GM19397 (cell line): ENCODE measurements around the gene ADGRG1.

Experiments
- ATAC-seq: cut with Tn5 transposase; IDR thresholded peaks from one replicate; pipeline ENCODE4 v1.9.1; 2021; ENCODE audit warnings: mild to moderate bottlenecking, moderate library complexity; ENCODE audit not compliant: unreplicated experiment

Gene ADGRG1

DNA sequence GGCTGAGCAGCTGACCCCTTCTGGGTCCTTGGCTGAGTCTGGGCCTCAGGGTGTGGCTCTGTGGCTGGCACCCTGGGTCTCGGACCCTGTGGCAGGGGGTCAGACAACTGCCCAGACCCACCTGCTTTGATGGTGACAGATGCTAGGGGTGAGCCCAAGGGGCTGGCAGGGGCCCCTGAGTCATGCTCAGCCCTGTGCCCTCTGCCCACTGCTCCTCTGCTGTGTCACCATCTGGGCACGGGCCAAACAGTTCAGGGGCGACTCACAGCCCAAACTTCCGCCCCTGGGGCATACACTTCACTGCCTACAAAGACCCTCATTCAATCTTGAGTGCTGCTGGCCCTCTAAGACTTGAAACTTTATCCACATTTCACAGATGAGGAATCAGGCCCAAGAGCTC is 5.7 kb downstream of the ADGRG1 start:
- ATAC-seq = no peak

DNA sequence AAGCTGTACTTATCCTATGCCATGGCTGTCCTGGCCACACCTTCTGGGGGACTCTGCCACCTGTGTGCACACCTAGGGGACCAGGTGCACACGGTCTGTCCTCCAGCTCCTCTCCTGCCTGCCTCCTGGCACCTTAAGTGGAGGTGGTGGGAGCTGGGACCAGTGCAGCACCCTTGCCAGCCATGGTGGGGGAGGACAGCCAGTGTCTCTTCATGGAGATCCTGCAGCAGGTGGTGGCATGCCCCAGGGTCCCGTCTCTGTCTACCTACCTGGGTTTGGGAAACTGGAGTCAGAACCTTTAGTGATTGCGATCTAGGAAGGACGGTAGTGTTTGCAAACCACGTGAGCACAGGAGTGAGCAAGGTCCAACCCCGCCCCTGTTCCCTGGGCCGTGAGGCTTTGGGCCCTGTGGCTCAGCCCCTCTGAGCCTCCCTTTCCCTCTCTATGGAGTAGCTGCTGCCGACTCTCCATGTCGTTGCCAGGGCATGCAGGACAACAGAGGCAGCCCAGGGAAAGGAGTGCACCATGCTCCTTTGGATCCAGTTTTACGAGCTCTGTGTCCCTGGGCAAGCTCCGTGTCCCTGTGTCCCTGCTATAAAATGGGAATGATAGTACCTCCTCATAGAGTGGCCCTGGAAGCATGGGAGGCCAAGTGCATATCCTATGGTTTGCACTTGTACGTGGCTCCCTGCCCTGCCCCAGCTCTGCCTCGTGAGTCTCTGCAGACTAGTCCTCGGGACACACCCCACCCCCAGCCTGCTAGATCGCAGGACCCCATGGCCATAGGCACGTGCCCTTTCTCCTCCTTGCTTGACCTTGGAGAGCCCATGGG is 7.1 kb downstream of the ADGRG1 start:
- no peak for ATAC-seq

DNA sequence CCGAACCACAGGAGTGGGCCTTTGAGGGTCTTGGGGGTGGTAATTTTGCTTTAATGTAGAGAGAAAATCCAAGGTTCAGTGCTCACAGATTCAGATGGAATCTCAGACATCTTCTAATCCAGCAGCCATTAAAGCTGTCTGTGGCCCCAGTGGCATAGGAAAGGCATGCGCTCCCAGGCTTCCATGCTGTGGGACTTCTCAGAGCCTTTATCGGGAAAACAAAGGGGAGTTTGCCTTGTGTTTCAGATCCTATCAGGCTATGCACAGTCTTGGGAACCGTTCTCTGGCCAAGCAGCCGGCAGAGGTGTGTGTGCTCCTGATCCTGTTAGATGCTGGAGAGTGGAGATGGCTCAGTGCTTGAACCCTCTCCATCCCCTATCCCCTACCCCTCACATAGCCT is 7.8 kb downstream of the ADGRG1 start:
- ATAC-seq = no peak

DNA sequence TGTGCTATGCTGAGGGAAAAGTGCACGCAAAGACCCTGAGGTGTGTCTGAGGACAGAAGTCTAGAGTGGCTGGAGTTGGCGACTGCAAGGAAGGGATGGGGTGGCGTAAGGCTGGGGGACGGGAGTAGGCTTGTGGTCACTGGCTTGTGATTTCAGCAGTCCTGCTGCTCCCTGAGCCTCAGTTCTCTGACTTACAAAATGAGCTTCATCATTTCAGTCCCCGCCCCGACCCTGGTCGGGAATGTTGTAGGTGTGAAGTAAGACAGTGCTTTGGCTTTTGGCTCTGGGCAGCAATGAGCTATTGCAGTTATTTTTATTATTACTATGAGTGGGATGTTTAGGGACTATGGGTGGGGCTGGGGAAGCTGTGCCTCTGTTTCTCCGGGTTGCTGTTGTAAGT is 8.6 kb downstream of the ADGRG1 start:
- no peak for ATAC-seq

DNA sequence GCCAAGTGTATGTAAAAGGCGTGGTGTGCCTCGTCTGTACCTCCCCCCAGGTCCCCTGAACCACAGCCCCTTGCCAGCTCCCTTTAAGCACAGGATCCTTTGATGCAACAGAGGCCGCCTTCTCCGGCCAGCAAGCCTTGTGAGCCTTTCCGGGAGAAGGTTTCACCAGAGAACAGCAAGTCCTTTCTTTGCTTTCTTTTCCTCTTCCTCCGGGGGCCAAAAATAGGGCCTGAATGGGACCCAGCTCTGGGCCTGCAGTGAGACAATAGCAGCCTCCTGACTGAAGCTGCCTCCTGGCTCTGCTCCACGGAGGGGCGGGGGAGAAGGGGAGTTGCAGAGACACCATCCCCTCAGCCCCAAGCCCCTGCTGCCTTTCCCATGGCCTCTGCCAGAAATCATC is 9.0 kb downstream of the ADGRG1 start:
- ATAC-seq = no peak

DNA sequence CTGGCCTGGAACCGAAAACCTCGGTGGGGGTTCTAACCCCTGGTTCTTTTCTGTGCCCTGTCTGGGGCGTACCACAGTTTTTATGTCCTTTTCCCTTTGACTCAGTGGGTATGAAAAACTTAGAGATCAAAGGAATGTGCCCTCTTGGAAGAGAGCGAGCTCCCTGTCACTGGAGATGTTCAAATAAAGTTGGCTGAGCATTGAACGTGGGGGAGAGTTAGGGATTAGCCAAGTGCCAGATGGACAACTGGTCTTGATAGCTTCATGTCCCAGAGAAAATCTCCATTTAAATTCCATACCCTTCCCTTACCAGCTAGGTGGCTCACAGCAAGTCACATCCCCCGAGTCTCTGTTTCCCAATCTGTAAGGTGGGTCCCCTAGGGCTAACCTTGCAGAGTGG is 9.5 kb downstream of the ADGRG1 start:
- ATAC-seq = no peak

DNA sequence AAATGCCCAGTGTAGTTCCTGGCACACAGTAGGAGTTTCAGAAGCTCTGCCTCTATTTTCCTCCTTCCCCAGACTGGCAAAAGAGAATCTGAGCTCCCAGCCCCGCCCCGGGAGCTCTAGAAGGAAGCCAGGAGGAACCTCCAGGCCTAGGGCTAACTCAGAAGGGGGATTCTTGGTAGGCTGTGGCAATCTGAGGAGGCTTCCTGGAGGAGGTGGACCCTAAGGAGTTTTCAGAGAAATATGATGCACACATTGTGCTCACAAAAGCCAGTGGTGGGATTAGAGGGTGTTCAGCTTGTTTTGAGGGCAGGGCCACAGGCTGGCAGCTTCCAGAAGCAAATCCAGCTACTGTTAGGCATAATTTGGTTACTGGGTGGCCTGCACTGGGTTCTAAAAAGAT is 10.0 kb downstream of the ADGRG1 start:
- no peak for ATAC-seq

DNA sequence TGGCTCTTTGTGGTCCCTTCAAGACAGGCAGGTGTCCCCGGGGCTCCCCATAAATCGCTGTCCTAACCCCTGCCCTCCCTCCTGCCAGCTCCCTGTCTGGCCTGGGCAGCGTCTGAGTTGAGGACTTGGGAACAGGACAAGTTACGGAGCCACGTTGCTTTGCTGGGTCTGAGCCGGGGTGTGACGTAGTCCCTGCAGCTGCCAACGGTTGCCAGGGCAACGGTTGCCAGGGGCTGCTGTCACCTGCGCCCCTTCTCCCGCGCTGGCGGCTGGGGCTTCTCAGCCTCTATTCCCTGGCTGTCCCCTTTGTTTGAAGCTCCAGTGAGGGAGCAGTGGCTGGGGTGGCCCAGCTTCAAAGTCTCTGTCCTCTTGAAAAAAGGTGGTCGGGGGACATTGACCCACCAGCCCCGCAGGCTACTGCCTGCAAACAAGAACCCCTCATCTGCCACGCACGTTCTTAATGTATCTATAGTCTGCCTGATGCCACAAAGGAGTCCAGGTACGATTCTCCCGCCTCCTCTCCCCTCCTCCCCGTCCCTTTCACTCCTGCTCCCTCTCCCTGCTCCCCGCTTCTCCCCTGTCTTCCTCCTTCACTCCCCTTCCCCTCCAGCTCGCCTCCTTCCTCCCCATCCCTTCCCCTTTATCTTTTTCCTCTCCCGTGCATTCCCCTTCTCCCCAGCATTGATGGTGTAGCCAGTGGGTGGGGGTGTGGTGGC is 10.9 kb downstream of the ADGRG1 start:
- no peak for ATAC-seq

DNA sequence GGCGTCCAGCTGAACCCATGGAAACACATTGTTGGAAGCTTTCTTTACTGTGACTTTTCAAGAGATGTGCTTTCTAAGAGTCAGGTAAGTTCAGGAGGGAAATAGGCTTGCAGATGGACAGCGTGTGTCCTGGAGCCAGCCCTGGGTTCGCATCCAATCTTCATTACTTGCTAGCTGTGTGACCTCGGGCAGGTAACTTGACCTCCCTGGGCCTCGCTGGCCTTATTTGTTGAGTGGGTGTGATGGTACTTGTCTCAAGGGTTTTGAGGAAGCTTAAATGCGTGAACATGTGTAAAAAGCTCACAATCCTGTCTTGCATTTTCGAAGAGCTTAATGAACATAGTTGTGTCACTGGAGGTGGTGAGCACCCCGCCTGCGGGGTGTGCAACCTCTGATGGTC is 11.8 kb downstream of the ADGRG1 start:
- no peak for ATAC-seq

DNA sequence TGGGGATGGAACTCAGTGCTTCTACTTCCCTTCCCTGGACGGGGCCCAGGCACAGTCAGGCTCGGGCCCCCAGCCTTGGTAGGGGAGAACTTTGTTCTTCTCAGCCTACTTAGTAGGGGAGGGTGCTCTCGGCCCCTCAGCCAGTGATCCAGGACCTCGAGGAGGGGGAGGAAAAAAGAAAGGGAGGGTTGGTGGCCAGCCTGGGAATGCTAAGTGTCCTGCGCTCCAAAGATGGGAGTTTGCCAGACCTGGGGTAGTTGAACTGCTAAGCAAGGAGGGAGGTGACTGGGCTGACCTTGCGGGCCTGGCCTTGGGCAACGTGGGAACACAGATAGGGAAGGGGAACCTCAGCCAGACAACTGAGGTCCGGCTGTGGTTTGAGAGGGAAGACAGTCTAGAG is 12.2 kb downstream of the ADGRG1 start:
- no peak for ATAC-seq

DNA sequence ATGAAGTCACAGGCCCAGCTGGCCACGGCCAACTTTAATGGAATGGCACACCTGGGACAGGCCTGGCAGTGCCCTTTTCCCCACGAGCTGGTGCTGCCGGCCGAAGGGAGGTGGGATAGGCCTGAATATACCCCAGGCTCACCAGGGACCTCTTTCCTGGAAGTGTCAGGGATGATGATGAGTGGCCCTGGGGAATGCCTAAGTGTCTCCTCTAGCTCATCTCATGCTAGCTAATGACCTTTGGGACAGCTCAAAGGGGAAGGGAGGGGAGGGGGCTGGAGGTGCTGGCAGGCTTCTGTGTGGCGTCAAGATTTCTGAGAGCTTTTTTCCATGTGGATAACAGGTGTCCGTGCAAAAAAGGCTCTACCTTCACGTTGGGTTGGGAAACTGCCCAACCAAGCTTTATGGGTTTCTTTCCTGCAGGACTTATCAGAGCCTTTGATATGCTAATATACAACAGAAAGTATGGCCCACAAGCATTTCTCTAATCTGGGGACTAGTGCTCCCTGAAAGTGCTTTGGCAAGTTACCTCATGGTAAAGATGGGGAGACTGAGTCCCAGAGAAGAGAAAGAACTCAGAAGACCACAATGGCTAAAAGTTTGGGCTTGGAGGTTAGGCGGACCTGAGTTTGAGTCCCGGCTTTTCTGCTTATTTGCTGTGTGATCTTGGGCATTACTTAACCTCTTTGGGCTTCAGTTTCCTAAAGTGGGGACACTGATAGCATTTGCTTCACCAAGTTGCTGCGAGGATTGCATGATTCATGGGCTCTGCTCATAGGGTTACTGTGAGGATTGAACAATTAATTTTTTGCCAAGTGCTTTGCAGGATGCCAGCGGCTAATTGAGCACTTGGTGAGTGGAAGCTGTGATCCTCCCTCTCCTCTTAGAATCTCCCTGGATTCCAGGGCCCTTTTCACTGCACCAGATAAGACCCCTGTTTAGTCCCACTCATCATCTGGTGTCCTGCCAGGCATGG is 14.0 kb downstream of the ADGRG1 start:
- ATAC-seq = no peak

DNA sequence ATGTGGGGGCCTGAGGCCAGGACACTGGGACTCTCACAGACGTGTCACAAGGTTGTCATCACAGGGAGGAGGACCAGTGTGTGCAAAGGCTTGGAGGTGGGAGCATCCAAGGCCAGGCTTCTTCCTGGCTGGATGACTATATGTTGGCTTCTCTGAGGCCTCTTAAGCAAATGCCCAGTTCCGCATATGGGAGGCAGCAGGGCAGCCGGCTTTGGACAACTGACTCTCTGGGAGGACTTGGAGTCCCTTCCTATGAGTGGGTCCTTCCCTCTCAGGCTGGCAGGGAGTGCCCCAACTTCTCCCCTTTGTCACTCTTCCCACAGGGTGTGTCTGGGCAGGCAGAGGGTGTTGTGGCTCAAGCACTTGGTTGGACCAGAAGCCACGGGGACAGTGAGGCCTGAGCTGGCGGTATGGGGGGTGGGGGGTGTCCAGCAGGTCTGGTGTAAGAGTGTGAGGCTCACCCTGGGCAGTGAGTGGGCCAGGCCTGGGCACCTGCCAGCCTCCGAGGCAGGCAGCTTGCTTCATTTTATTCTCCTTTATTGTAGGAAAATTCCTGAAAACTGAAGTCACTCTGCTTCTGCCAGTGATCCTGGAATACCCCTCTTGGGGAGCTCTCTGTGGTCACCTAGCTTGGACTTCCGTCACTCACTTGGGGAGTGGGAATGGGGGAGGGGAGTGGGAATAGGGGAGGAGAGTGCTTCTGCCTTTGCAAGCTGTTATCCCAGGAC is 14.9 kb downstream of the ADGRG1 start:
- ATAC-seq = no peak

DNA sequence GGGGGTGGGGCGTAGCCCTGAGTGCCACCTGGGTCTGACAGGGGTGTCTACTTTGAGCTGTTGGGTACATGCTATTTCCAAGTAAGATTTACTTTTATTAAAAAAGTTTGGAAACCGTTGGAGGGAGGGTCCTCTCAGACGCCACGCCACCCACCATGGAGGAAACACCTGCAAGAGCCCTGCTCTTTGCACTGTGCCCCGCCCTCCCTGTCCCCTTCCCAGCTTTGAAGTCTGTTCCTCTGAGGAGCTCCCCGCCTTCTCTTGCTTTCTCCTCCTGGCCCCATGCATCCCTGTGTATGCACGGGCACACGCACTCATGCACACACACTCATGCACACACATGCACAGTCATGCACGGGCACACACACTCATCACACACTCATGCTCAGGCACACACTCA is 15.5 kb downstream of the ADGRG1 start:
- no peak for ATAC-seq

DNA sequence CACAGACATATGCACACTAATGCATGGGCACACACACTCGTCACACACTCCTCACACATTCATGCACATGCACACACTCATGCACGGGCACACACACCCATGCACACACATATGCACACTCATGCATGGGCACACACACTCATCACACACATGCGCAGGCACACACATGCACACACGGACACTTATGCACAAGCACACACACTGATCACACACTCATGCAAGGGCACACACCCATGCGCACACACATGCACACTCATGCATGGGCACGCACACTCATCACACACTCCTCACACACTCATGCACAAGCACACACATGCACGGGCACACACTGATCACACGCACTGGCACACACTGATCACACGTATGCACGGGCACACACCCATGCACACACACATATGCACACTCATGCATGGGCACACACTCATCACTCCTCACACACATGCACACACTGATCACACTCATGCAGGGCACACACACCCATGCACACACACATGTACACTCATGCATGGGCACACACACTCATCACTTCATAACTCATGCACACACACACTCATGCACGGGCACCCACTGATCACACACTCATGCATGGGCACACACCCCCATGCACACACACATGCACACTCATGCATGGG is 16.1 kb downstream of the ADGRG1 start:
- no peak for ATAC-seq

DNA sequence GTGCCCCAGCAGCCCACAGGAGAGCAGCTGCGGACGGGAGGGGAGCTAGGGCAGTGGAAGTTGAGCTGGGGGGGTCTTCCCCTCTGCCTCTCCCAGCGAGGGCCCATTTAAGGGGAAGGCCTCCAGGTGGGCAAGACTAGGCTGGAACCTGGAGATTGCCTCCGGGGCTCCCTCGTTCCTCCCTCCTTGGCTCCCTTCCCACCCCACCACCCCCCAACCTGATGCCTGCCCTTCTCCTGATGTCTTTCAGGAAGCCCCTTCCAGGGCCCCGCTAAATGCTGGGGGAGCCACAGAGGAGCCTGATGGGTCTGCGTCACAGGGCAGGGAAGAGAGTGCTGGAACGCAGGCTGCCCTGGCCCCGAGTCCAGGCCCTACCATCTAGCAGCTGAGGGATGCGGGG is 16.7 kb downstream of the ADGRG1 start:
- ATAC-seq = no peak

DNA sequence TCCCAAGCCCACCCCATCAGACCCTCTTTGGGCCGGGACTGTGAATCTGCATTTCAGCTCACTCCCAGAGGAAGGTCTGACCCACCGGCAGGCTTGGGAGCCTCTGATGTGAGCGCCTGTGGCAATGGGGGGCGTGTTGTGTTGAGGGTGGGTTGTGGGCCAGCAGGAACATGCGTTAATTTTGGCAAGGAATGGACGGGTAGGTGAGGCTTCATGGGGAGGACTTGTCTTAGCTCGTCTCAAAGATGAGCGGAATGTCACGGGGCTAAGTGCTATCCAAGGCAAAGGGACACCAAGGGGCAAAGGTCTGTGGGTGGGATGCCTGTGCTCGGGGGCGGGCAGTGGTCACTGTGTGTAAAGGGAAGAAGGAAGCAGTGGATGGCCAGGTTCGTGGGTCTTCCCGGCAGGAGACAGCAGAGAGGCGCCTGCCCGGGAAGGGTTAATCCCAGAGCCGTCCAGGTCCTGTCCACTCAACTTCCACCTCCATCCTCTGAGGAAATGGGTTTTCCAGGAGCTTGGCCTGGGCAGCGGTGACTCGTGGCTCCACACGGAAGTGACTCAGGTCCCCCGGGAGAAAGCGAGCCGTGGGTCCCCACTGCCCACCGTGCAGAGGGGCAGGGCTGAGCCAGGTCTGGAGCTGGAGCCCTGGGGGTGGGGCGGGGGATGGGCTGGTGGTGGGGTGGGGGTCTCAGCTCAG is 17.4 kb downstream of the ADGRG1 start:
- ATAC-seq = no peak

DNA sequence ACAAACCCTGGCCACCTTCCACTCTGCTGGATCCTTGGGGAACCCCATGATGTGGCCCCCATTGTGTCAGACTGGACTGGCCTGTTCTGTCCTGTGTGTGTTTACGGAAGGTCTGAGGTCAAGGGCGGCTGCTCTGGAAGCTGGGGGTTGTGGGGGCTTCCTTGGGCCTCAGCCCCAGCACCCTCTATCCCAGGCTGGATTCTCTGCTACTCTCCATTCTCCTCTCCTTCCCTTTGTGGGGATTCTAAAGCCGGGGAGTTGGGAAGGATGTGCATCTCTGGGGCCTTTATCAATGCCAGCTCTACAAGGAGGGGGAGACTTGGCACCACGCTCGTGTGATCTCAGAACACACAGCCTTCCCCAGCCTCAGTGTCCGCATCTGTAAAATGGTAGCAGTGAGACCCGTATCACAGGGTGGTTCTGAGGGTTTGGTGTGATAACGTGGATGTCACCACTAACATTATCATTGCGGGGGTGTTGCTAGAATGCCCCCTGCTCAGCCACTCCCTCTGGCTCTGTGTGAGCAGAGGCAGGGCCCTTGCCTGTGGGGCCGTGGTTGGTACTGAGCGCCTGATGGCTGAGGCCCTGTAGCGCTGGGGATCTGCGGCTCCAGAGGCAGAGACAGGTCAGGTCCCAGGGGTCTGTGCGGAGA is 18.1 kb downstream of the ADGRG1 start:
- ATAC-seq = no peak

DNA sequence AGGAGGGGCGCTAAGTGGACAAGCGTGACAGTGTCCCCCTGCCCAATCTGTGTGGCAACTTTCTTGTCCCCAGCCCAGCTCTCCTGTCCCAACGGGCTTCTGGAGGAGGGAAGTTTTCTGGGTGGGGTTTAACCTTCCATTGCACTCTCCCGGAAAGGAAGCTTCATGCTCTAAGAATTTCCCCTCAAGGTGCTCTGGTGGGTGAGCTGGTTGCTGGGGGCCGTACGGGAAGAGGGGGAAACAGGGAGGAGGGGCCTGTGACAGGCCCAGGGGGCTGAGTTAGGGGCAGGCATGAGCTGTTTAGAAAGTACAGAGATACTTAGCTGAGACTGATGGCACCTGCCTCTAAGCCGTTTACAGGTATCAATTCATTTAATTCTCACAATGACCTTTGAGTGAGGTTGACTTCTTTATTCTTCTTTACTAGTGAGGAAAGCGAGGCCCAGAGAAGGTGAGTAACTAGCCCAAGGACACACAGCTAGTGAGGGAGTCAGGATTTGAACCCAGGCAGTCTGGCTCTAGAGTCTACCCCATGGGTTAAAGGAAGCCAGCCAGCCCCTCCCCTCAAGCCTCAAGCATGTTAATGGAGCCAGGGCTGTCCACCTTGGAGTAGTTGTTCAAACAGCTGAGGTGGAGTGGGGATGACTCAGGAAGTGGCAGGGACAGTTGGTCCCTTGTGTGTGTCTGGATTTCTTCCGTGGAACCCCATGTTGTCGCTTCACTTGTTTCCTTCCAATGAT is 18.9 kb downstream of the ADGRG1 start:
- ATAC-seq = no peak
